Pericardium fibroblast (primary cell): ENCODE measurements around the gene ARF3. TPM values are rescaled to one million over a fixed set of nuclear protein-coding genes. Genes with fewer than 3 reads are reported as not detected.

Experiments
- total RNA-seq: library from RNA; depleted of rRNA; stranded (reverse); fragments of >200 nt; gene quantifications from 2 replicates; pipeline ENCODE4 v1.2.3, GENCODE V29; 2015

The ARF3 gene
- total RNA-seq, result 42.1 and 52.7 TPM in 2 replicates

DNA sequence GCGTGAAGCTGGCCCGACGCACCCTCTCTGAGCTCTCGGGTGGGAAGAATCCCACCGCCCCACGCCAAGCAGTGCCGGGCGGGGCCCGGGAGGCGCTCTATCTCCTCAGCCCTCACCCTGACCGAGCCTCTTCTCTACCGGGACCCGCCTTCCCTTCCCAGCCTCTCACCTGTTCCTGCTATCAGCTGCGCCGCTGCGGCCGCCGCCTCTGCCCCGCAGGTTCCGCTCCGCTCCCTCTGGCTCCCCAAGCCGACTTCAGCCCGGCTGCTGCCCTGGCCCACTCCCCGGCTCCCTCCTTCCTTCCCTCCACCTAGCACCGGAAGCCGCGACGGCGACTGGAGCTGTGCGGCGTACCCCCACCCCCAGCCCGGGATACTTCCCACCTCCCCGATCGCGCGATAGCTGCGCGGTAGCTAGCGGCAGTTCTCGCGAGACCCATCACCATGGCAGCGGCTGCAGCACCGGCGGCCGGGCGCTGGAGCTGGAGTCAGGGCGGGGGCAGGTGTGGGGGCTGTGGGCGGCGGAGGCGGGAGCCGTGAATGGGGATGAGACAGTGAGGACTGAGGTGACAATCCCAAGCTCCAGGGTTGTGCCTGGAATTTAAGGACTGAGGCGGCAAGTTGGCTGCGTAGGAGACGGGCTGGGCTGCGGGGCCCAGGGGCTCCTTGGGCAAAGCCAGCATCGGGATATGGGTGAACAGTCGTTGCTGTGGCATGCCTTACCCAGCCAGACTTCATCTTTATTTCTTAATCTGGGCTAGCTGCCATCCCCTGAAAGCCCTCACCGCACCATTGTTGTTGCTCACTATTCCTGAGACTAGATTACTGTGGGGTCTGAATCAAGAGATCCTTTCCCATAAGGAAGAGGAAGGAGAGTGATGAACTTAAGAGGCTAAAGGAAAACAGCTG lies at the start of gene ARF3:
TSS of gene ARF3 (minus strand) at position 347 of the 908 bp plus-strand sequence. CDS start 16,392 bp downstream, outside the sequence.

DNA sequence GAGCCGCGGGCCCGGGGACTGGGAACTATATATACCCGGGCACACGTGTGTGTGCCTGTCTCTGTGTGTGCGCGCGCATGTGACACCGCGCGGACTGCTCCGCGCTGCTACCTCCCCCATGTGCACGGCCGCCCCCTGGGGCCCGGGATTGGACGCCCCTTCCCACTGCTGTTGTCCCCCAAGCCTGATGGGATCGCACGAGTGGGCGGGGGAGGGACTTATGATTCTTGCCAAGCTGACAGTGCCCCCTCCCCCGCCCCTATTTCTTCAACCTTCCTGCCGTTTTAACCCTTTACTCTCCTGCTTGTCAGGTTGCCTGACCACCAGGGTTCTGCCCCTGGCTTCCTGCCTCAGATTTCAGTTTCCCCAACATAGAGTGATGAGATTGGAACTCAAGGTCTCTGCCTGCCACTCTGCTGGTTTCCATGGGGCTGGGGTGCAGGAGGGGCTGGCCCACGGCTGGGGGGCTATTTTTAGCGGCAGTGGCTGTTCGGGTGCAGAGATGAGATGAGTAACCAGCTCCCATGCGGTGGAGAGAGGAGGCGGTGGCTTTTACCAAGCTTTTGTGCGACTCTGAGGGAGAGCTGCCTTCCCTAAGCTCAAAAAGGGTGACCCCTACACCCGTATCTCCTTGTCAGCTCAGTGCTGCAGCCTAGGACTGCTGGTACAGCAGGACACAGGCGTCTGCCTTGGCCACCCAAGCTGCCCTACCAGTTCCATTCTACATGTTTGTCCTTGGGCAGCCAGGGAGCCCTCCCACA lies 42.3 kb upstream of the ARF3 start, which contains the start of gene DDN:
TSS of gene DDN (minus strand) at position 5 of the 761 bp plus-strand sequence. CDS start 88 bp downstream, outside the sequence.

DNA sequence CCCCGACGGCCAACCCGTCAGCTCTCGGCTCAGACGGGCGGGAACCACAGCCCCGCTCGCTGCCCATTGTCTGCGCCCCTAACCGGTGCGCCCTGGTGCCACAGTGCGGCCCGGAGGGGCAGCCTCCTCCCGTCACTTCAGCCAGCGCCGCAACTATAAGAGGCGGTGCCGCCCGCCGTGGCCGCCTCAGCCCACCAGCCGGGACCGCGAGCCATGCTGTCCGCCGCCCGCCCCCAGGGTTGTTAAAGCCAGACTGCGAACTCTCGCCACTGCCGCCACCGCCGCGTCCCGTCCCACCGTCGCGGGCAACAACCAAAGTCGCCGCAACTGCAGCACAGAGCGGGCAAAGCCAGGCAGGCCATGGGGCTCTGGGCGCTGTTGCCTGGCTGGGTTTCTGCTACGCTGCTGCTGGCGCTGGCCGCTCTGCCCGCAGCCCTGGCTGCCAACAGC lies 21.0 kb upstream of the ARF3 start, which contains the start of gene WNT1:
TSS of gene WNT1 (plus strand) at position 32 of the 450 bp plus-strand sequence. CDS start at position 361, 329 bp downstream.

DNA sequence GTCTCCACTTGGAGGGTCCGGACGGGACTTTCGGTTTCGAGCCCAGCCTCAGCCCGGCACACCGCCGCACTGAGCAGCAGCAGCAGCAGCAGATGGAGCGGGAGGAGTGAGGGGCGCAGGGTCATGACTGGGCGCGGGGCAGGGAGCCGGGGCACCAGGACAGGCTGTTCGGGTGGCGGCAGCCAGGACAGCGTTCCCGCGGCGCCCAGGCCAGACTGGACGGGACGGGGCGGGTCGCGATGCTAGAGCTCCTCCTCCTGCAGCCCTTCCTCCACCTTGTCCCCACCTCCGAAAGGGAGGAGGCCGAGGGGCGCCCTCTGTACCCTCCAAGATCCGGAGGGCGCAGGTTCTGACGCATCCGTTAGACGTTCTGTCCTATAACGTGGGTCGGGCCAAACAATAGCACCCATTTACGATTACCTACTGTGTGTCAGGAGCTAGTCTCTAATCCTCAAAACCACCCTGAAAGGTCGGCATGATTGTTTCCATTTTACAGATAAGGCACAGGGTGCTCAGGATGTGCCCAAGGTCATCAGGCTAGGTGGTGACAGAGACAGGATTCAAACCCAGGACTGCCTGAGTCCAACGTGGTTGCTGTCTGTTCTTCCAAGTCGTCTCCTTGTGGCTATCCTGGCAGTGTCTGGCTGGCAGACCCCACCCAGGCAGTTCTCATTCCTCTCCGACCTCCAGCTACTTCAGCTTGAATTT lies 31.8 kb downstream of the ARF3 start, which contains the start of gene FKBP11:
TSS of gene FKBP11 (minus strand) at position 189 of the 708 bp plus-strand sequence. CDS start at position 125, 64 bp downstream.

Other genes starting within 250 kb of the ARF3 start
- 12.9 and 14.1 TPM in 2 replicates for gene CCNT1, start 240.8 kb downstream of the ARF3 start, total RNA-seq
- 23.7 and 41.4 TPM in 2 replicates for gene ADCY6, start 168.4 kb downstream of the ARF3 start, total RNA-seq
- gene CACNB3, start 139.0 kb downstream of the ARF3 start, total RNA-seq, result 21.8 and 23.4 TPM in 2 replicates
- 44.9 and 50.5 TPM in 2 replicates for gene DDX23, start 105.3 kb downstream of the ARF3 start, total RNA-seq
- 0.17 TPM in 1 of 2 replicates, not detected in the other for gene RND1, start 91.6 kb downstream of the ARF3 start, total RNA-seq
- 38.6 and 63.6 TPM in 2 replicates for gene FKBP11, start 32.0 kb downstream of the ARF3 start, total RNA-seq
- gene WNT10B, start 14.2 kb upstream of the ARF3 start, total RNA-seq, result 0.12 TPM in 1 of 2 replicates, not detected in the other
- not detected in 2 replicates for gene WNT1, start 20.8 kb upstream of the ARF3 start, total RNA-seq
- 0.23 TPM in 1 of 2 replicates, not detected in the other for gene DDN, start 41.9 kb upstream of the ARF3 start, total RNA-seq
- gene PRKAG1, start 61.3 kb upstream of the ARF3 start, total RNA-seq, result 47.9 and 66.5 TPM in 2 replicates
- 12.3 and 15.5 TPM in 2 replicates for gene KMT2D, start 103.3 kb upstream of the ARF3 start, total RNA-seq
- gene RHEBL1, start 112.5 kb upstream of the ARF3 start, total RNA-seq, result 0.09 and 0.47 TPM in 2 replicates
- not detected in 2 replicates for gene DHH, start 137.3 kb upstream of the ARF3 start, total RNA-seq
- 28.1 and 42.3 TPM in 2 replicates for gene LMBR1L, start 153.4 kb upstream of the ARF3 start, total RNA-seq
- gene TUBA1B, start 173.9 kb upstream of the ARF3 start, total RNA-seq, result 467 and 912 TPM in 2 replicates
- 310 and 595 TPM in 2 replicates for gene TUBA1A, start 231.6 kb upstream of the ARF3 start, total RNA-seq